HG03097 (cell line): ENCODE results near the gene NUDT13.

Experiments used
- ATAC-seq: cut with Tn5 transposase; IDR thresholded peaks from one replicate; pipeline ENCODE4 v1.9.1; 2021; ENCODE audit not compliant: unreplicated experiment, low FRiP score

Gene NUDT13

GRCh38 chr10:73110345-73110849, at the start of gene NUDT13:
Gene NUDT13 (plus strand): TSS chr10:73110455. CDS start chr10:73114366, 3,911 bp downstream.
- ATAC-seq: peak; percentile 61

DNA sequence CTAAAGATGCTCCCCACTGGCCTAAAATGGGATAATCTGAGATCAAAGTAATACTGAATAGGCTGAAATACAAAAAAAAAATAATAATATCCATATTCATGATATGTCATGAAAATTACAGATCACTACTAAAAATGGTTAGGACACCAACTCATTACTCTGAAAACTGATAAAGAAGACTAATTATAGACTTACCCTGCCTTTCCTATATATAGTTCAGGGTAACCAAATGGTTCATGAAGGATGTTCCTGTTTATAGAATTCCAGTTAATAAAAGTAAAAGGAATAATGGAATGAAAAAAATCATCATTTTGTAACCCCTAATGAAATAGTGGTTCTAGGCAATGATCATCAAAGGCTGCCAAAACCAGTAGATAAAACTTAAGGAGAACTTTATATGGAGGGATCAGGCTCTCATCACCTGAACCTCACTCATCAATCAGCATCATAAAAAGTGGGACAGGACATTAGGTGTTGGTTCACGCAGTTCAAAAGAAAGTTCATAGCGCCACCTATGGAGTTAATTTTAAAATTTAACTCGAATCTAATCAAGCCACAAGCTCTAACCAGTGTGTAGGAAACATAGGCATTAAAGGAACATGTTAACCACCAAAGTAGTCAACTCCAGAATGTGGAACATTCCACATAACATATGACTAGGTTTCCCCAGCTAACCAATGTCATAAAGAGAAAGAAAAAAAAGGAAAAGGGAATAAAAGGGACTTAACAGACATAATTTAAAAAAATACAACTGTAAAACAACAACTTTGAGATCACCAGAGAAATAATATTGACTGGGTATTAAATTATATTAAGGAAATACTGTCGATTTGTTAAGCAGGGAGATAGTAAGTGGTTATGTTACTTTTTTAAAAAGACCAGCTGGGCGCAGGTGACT, 49.3 kb upstream of the NUDT13 start:
- ATAC-seq: no peak

GRCh38 chr10:73061743-73062142, 48.5 kb upstream of the NUDT13 start:
- no peak for ATAC-seq

GRCh38 chr10:73065441-73065840, 44.8 kb upstream of the NUDT13 start:
- ATAC-seq: no peak

- no peak for ATAC-seq
Observed at GRCh38 chr10:73073627-73074026, 36.6 kb upstream of the NUDT13 start.

DNA sequence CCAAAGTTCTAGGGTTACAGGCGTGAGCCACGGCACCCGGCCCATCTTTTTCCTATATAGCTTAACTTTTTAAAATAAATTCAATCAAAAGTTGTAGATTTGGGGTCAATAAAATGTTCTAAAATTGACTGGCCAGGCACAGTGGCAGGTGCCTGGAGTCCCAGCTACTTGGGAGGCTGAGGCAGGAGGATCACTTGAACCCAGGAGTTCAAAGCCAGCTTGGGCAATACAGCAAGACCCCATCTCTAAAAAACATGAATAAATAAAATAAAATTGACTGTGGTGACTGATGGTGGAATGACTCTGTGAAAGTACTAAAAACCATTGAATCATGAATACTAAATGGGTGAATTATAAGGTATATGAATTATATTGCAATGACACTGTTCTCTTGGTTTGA, 34.4 kb upstream of the NUDT13 start:
- ATAC-seq: no peak

DNA sequence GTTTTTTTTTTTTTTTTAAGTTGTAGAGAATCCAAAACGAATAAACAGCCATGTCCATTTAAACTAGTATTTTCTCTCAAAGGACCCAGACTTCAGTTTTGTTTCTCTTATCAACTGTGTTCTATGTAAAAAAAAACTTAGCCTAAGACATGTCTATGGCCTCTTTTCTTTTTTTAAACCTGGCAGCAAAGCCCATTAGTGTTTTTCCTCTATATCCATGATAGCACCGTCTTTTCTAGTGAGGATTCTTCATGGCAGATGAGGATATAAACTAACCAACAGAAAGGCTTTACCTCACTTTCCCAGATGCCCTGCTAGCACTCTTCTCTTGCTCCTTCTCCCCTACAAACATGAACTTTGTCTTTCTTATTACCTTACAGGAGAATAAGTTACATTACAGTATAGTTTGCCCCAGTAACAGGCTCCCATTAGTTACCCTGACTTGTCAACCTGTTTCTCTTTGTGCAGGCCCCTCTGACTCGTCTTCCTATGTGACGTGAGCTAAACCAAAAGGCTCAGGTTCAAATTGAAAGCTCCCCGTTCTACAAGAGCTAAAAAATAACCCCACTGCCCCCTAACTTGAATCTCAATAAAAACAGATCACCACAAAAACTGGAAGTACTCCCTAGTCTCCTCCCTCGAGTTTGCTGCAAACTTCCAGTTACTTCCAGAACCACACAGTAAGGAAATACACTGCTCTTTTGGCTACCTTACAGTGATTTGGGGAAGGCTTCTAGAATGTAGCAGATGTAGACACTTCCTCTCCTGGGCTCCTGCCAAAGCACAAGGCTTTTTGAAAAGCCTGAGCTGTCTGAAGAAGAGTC, 33.7 kb upstream of the NUDT13 start:
- ATAC-seq: no peak

- peak; percentile 75 for ATAC-seq
Observed at GRCh38 chr10:73079779-73080541, 30.3 kb upstream of the NUDT13 start.

- no peak for ATAC-seq
Observed at GRCh38 chr10:73083221-73083620, 27.0 kb upstream of the NUDT13 start.

DNA sequence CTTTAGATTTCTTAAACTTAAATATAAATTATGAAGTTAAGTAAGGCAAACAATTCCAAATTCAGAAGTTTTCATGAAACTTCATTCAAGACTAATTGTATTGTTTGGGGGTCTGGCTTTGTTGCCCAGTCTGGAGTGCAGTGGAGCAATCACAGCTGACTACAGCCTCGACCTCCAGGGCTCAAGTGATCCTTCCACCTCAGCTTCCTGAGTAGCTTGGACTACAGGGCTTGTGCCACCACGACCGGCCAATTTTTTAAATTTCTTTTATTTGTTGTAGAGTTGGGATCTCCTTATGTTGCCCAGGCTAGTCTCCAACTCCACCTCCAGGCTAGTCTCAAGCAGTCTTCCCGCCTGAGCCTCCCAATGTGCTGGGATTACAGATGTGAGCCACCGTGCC, 26.0 kb upstream of the NUDT13 start:
- no peak for ATAC-seq

- ATAC-seq: no peak
Observed at GRCh38 chr10:73086816-73087215, 23.4 kb upstream of the NUDT13 start.

GRCh38 chr10:73088304-73088703, 22.0 kb upstream of the NUDT13 start:
- ATAC-seq: no peak

DNA sequence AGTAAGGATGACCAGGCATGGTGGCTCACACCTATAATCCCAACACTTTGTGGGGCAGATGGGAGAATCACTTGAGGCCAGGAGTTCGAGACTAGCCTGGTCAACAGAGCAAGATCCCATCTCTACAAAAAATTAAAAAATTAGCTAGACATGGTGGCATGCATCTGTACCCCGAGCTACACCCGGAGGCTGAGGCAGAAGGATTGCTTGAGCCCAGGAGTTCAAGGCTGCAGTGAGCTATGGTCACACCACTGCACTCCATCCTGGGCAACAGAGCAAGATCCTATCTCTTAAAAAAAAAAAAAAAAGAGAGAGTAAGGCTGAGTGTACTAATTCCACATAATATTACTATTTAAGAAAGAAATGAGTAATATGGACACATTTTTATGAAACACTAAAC, 17.4 kb upstream of the NUDT13 start:
- ATAC-seq: no peak

DNA sequence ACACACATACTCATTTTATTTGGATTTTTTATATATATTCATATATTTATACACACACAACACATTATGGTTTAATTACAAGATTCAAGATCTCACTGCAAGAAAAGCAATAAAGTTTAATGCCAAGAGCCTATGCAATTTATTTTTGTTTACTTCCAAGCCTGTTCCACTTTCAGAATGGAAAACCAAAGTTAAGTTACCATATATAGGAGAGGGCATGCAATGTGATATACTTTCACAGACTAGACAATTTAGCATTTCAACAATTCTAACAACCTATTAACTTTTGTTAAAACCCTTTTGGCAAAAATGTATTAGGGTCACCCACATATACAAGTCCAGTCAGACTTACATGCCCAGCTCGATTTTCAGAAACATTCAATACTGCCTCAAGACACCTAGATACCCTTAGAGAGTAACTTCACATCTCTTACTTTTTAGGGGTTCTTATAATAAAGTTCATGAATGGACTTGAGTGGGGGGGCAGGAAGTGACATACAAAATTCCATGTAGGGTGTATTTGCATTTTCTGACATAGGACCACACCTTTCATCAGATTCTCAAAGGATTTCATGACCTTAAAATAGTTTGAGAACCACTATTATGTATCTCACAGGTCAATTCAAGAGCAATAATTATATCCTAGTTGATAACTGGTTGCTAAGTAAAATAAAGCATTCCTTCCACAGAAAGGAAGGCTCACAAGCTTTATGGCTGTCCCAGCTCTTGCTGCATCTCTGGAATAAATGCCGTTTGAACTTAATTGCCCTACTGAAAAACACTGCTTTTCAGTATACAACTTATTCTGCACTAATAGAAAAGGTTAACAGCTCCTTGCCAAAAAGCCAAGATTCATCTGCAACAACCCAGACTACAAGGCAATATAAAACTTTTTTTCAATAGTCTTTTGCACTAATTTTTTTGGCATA, 16.1 kb upstream of the NUDT13 start:
- ATAC-seq: no peak

DNA sequence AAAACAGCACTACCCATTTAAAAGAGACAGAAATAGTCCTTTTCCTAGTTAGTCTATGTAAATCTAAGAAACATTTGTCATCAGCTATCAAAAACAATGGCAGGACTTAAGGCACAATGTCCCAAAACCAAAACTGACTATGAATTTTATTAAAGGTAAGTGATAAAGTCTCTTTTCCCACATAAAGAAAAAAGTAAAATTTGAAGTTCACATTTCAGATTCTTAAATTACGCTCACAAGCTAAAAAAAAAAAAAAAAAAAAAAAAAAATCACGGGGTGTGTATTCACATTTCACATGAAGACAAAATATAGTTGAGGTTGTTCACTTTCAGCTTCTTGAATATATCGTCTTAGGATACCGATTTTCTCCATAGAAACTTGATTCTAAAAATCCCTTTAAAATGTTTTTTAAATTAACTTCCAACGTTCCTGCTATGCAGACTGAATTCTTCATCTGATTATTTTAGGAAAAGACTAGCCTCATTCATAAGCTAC, 15.2 kb upstream of the NUDT13 start:
- no peak for ATAC-seq

DNA sequence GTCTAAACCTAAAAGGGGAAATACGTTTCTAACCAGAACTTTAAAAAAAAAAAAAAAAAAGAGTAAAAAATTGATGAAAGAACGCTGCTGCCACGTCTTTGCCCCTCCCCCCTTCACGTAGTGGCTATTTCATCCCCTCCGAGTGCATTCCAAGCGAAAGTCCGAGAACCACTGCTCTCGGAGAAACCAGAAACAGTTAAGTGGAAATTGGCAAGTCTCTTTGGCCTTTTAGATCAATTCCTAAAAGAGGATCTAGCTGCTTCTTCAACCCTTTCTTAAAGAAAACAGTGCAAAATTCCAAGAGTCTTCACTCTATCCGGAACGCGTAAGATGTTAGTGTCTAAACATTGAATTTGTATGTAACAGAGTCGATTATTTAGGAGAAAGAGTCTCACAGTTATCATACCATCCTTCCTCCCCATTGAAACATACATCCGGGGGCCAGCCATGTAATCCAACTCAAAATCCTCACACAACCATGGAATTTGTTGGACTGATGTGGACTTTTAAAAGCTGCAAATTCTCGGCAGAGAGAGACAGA, 14.7 kb upstream of the NUDT13 start:
- ATAC-seq: no peak

- ATAC-seq: peak; percentile 28
Observed at GRCh38 chr10:73096041-73096448, 14.2 kb upstream of the NUDT13 start.

- peak; percentile 88 for ATAC-seq
Observed at GRCh38 chr10:73096449-73097304, 13.6 kb upstream of the NUDT13 start, which contains the start of gene P4HA1. Gene P4HA1 (minus strand): TSS chr10:73096866. CDS start chr10:73074883, 21,983 bp downstream.
